GM12801 (cell line): ENCODE results near the gene RTN4IP1.

ENCODE experiments used
- TF ChIP-seq, protein P1 (sequence below): IDR thresholded peaks from one replicate; pipeline ENCODE4 v1.5.1; 2011; ENCODE audit warnings: control low read depth; ENCODE audit not compliant: insufficient read length; ENCODE audit errors: extremely low read depth

RTN4IP1 gene

GRCh38 chr6:106539936-106540335 is 89.4 kb downstream of the RTN4IP1 start:
- TF ChIP-seq, protein P1, sequence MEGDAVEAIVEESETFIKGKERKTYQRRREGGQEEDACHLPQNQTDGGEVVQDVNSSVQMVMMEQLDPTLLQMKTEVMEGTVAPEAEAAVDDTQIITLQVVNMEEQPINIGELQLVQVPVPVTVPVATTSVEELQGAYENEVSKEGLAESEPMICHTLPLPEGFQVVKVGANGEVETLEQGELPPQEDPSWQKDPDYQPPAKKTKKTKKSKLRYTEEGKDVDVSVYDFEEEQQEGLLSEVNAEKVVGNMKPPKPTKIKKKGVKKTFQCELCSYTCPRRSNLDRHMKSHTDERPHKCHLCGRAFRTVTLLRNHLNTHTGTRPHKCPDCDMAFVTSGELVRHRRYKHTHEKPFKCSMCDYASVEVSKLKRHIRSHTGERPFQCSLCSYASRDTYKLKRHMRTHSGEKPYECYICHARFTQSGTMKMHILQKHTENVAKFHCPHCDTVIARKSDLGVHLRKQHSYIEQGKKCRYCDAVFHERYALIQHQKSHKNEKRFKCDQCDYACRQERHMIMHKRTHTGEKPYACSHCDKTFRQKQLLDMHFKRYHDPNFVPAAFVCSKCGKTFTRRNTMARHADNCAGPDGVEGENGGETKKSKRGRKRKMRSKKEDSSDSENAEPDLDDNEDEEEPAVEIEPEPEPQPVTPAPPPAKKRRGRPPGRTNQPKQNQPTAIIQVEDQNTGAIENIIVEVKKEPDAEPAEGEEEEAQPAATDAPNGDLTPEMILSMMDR = no peak

DNA sequence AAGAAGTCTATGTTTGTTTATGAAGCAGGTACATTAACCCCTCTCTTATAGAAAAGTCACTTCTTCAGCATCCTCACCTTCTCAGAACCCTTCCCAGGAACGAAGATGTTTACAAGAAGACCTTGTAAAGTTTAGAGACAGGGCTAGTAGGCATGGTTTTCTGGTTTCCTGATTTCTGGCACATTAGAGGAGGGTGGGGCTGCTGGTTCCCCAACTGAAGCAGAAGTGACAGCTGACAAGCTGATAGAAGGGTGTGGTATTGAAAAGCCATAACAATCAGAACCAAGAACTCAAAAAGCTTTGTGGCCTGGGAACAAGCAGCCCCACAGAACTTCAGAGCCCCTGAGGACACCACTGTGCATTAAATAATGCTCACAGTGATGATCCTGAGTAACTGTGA is 91.2 kb downstream of the RTN4IP1 start:
- TF ChIP-seq, protein P1 = no peak

DNA sequence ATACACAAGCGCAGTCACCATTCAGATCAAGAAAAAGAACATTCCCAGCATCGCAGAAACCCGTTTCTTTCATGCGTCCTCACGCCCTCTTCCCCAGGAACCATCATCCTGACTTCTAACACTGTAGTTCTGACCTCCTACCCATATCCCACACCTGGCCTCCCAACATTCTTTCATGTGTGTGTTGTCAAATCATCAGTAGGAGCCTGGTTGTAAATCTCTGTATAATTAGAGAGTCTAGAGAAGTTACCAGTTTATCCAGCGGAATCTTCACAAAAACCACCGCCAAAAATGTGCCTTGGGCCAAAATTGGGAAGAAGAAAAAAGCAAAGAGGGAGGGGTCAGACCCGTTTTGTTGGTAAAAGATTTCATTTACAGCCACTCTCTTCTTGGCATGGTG is 91.6 kb downstream of the RTN4IP1 start:
- TF ChIP-seq, protein P1 = no peak

GRCh38 chr6:106536851-106537250 is 92.4 kb downstream of the RTN4IP1 start:
- TF ChIP-seq, protein P1 = no peak

- TF ChIP-seq, protein P1 = no peak
Measured at GRCh38 chr6:106536357-106536756, 92.9 kb downstream of the RTN4IP1 start.

DNA sequence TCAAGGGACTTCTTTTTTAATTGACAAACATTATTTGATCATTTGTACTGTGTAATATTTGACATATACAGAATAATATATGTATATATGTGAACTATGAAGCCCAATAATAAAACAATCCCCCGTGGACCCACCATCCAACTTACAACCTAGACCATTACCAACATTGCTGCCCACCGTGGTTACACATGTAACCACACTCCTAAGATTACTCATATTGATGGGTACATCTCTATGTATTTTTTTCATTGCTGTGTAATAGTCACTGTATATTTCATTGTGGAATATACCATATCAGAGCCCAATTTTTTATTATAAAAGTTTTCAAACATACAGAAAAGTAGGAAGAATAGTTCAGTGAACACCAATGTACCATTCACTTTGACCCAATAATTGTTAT is 94.3 kb downstream of the RTN4IP1 start:
- TF ChIP-seq, protein P1 = no peak

- TF ChIP-seq, protein P1 = no peak
Measured at GRCh38 chr6:106534564-106534982, 94.7 kb downstream of the RTN4IP1 start.

- TF ChIP-seq, protein P1 = no peak
Measured at GRCh38 chr6:106534004-106534403, 95.3 kb downstream of the RTN4IP1 start.
